ENCODE measurements around the gene PERM1.

DNA sequence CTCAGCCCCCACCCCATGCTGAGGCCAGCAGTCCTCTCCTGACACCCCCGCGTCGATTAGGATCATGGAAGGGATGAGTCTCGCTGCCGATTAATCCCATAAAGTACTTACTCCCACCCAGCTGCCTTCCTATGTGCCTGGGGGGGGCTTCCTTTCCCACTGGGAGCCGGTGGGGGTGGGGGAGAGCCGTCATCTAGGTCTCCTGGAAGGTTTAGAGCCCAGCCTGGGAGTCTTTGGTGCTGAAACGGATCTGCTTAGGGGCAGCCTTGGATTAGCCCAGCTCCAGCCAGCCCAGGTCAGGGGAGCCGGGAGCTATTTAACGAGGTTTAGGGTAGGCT is 48.3 kb downstream of the PERM1 start:
- no peak for TF ChIP-seq EZH2 (IDR thresholded peaks at IDR 0.05; ENCODE audit: insufficient read depth, poor library complexity, severe bottlenecking)
- no peak for TF ChIP-seq EZH2phosphoT487 (IDR thresholded peaks at IDR 0.05; ENCODE audit: insufficient read depth, low read depth)

Data from GM23248 (cell line).